Stimulated activated CD4-positive, alpha-beta T cell treated with anti-CD3 and anti-CD28 coated beads, TNF-alpha, amount 100 ng/mL, for 4 hours (primary cell): ENCODE results near the gene SYNE4.
"Not testable (repeated sequence)": the region's sequence is repeated elsewhere in the genome, so short reads cannot be mapped to it uniquely, and the experiment has no call there.

Experiments used
- DNase-seq, 3 experiments: peaks; one replicate each; pipeline ENCODE4 v3.0.0-alpha.2; 2020; ENCODE audit warnings: low read depth in 3 of 3

SYNE4 gene

DNA sequence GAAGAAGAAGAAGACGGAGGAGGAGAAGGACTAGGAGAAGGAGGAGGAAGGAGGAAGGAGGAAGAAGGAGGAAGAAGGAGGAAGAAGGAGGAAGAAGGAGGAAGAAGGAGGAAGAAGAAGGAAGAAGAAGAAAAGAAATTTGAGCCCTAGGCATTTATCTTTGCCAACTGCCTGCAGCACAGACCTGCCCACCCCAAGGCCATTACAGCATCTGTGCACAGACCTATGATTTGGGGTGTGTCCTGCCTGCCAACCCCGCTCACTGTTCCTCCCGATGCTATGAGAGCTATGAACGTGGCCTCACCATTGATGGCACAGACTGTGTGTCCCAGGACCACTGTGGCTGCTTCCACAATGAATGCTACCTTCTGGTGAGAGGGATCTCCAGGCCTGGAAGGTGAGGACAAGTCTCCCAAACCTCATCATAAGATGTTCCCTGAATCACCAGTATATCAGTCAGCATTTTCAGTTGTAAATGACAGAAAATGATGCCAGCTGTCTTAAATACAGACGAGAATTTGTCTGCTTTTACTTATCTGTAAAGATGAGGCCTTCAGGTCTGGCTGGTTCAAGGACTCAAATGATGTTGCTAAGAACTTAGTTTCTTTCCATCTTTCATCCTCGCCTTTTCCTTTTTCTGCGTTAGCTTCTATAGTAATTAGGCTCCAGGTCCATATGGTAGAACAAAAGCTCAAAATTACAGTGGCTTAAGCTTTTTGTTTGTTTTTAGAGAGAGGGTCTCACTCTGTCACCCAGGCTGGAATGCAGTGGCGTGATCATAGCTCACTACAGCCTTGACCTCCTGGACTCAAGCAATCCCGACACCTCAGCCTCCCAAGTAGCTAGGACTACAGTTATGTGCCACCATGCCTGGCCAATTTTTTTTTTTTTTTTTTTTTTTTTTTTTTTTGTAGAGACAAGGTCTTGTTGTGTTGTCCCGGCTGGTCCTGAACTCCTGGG, 17.6 kb downstream of the SYNE4 start:
- no peak for DNase-seq

DNA sequence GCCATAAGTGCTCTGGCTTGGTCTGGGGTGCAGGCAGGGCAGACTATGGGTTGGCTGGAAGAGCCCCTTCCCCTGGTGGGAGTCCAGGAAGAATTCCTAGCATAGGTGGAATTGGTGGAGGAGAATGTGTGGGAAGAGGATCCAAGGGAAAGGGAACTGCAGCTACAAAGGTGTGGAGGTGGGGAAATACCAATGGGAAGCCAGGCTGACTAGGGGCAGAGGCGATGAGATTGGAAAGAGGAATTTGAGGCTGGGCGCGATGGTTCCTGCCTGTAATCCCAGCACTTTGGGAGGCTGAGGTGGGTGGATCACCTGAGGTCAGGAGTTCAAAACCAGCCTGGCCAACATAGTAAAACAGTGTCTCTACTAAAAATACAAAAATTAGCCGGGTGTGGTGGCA, 18.5 kb downstream of the SYNE4 start:
- no peak for DNase-seq

DNA sequence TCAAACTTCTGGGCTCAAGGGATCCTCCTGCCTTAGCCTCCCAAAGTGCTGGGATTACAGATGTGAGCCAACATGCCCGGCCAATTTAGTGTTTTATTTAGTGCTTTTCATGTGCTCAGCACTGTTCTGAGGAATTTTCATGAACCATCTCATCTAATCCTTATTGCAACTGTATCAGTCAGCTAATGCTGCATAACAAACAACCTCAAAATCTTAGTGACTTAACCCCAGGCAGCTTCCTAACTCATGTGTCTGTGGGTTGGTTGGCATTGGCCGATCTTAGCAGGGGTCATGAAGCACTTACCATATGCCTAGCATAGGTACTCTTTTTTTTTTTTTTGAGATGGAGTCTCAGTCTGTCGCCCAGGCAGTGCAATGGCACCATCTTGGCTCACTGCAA, 19.8 kb downstream of the SYNE4 start:
- no peak for DNase-seq

GRCh38 chr19:35987571-35987896, 21.1 kb downstream of the SYNE4 start:
- no peak for DNase-seq

DNA sequence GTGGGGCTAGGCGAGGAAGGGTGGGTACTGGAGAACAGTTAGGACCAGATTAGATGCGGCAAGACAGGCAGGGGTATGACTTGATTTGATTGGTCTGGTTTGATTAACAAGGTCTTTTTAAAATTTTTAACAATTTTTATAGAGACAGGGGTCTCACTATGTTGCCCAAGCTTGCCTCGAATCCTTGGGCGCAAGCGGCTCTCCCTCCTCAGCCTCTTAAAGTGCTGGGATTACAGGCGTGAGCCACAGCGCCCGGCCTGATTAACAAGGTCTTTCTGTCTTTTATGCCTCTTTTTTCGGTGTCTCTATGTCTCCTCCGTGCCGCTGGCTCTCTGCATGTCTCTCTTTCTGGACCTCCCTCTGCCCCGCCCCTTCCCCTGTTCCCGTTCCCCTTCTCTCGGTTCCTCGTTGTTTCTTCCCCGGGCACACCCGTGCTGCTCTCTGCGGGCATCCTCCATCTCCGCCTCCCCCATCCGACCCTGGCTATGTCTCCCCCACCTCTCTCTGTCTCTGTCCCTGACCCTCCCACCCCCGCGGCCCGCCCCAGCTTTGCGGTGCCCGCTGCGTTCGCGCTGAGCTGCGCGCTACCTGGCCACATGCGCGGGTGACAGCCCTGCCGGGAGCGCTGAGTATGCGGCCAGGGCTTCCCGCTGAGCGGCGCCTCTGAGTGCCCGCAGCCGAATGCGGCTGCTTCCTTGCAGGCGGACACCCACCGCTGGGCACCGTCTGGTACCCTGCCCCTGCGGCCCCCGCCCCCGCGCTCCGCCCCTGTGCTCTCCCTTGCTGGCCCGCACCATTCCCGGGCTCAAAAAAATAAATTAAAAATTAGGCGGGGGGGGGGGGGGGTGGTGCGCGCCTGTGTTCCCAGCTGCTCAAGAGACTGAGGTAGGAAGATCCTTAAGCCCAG, 21.7 kb downstream of the SYNE4 start:
- no peak for DNase-seq

DNA sequence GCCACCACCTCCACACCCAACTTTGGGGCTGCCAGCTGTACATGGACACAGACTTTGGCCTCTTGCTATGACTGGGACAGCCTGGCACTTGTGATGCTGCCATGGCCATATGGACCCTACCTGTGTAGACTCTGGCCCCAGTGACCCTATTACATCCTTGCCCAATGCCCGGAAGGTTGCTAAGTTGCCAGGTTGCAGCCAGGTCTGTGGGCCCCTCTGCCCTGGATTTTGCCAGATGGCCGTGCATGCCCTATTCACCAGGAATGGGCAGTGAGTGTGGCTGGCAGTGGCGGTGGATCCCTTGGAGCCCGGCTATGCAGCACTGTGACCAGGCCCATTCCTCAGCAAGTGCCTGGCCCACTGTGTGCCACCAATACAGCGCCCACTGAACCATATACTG, 22.5 kb downstream of the SYNE4 start:
- no peak for DNase-seq

- DNase-seq = no peak
These were observed 25.4 kb downstream of the SYNE4 start for GRCh38 chr19:35983177-35983576.

GRCh38 chr19:35980997-35981396, 27.6 kb downstream of the SYNE4 start:
- not testable (repeated sequence) for DNase-seq

DNA sequence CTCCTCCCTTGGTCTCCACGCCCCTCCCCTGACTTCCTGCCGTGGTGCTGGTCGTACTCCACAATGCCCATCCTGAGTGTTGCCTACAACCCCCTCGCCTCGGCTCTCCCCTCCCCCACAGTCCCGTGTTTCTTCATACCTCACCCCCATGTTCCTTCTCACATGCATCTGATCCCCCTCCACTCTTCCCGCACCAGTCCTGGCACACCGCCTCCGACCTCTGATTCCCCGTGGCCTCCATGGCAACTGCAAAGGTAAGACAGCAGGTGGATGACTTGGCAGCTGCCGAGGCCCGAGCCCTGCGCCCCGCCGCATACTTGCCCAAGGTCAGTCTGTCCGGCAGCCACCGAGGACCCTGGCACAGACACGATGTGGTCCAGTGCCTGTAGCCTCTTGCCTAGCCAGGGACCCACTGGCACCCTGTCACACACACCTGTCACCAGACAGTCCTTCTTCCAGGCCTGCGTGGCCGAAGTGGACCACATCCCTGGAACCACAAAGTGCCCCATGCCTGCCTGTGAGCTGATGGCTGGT, 29.7 kb downstream of the SYNE4 start:
- no peak for DNase-seq

DNA sequence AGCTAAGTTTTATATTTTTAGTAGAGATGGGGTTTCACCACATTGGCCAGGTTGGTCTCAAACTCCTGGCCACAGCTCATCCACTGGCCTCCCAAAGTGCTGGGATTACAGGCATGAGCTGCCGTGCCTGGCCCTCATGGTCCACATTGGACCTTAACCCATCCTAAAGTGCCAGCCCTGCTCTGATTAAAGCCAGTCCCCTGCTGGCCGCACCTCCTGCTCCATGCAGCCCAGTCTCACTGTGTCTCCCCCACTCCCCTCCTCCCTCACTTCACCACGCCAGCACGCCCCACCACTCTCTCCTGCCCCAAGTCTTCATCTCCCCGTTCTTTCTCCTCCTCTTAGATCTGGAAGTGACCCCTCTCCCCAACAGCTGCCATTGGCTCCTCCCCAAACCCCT, 30.3 kb downstream of the SYNE4 start:
- DNase-seq = no peak

DNA sequence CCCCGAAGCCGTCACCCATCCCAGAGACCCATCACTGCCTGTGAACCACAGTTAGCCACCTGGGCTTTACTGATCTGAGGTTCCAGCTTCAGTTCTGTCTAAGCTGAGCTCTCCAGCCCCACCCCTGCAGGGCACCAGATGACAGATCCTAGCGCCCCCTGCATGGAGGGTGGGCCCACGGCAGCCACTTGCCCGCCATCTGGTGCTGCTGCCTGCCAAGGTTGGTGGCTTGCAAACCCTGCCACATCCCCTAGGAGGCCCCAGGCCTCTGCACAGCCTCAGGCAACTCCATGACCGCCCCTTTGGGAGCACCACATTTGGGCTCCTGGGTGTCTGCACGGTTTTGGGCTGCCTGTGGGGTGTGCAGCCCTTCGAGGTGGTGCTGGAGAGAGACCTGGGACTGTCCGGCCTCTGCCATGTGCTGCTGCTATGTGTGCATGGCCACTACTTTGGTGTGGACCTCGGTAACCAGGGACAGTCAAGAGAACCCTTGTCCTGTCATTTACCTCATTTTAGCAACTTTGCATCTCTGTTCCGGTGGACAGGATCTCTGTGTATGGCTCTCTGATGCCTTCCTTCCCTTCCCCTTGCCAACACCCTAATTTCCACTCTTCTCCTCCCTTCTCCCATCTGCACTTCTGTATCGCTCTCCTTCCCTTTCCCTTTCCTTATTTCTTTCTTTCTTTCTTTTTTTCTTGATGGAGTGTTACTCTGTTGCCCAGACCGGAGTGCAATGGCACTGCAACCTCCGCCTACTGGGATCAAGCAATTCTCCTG, 31.0 kb downstream of the SYNE4 start:
- no peak for DNase-seq

- no peak for DNase-seq
These were observed 32.9 kb downstream of the SYNE4 start for GRCh38 chr19:35975608-35976214.

DNA sequence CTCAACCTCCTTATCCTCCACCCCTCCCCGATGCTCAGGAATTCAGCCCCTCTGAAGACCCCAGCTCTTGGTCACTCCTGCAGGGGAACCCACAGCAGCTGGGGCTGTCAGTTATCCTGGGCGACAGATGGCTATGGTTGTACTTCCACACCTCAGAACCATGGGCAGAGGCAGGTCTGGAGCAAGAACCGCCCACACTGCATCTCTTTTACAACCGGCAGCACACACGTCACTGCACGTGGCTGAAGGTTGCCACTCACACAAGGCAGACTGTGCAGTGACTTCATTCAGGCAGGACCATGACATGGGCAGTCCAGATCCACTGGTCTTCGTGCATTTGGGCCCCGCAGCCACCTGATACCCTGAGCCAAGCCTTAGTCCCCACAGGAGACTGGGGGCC, 35.1 kb downstream of the SYNE4 start:
- no peak for DNase-seq

- DNase-seq = no peak
These were observed 41.8 kb downstream of the SYNE4 start for GRCh38 chr19:35966771-35967170.

GRCh38 chr19:35963514-35963913, 45.1 kb downstream of the SYNE4 start:
- no peak for DNase-seq

DNA sequence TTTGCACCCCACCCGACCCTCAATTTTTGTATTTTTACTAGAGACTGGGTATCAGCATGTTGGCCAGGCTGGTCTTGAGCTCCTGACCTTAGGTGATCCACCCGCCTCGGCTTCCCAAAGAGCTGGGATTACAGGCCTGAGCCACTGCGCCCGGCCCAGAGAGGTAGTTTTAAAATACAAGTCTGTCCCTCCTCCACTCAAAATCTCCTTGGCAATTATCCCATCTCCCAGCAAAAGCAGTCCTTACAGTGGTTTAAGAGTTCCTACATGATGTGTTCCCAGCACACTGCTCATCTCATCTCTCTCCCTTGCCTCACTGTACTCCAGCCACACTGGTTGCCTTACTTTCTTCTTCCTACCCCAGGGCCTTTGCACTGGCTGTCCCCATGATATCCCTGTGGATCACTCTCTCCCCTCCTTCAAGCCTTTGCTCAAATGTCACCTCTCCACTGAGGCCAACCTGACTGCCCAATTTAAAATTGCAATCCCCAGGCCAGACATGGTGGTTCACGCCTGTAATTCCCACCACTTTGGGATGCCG, 48.1 kb downstream of the SYNE4 start:
- DNase-seq = no peak

GRCh38 chr19:35959968-35960320, 48.7 kb downstream of the SYNE4 start:
- no peak for DNase-seq

DNA sequence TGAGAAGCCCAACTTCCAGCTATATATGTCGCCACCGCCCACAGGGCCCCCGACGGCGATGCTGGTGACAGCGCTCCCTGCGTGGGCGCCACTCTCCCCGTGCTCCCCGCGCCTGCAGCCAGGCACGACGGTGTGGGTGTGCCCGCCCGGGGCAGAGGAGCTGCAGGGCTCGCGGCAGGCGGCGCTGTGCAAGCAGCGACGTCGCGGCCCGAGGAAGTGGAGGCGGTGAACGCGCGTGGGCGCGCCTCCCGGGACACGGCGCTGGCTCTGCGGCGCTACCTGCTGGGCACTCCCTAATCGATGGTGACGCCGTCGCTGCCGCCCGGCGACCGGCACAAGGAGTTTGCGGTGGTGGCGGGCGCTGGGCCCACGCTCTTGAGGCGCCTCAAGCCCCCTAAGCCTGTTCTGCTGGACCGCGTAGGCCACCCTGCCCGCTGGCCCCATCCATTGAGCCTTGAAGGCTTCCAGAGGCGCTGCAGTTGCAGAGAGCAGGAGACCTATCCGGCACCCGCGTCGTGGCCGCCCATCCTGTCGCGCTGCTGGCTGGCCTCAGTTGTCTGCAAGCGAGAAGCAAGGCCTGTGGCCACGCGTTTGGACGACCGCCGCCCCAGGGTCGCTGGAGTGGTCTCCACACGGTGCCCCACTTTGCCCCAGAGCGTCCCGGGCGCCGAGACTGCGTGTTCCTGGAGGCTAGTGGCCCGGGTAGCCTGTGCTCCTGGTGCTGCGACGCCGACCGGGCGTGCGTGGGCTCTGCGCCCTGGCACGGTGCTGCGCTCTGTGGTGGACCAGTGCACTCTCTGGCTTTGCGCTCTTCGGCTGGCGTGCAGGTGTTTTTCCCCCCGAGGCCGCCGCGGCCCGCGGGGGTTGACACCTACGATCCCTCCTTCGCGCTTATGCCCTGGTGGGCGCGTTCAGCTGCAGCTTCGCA, 49.3 kb downstream of the SYNE4 start:
- peak; percentile 59 to 90 (median 85) for DNase-seq

DNA sequence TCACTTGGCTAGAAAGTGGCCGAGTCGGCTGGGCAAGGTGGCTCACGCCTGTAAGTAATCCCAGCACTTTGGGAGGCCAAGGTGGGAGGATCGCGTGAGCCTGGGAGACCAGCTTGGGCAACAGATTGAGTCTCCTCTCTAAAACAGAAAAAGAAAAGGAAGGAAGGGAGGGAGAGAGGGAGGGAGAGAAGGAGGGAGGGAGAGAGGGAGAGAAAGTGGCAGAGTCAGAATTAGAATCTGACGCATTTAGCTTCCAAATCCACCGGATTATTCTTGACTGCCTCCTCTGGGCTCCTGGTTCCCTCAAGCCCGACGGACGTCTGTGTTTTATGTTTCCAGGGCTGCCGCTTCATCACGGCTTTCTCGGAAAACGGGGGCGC, 50.0 kb downstream of the SYNE4 start:
- DNase-seq = no peak

GRCh38 chr19:35957411-35957810, 51.2 kb downstream of the SYNE4 start:
- DNase-seq = not testable (repeated sequence)
